ENCODE results near the gene LDHAL6A. TPM values are rescaled to one million over a fixed set of nuclear protein-coding genes. Genes with fewer than 3 reads are reported as not detected.

LDHAL6A gene
- total RNA-seq, 4 donors from 2014 or later = not detected

DNA sequence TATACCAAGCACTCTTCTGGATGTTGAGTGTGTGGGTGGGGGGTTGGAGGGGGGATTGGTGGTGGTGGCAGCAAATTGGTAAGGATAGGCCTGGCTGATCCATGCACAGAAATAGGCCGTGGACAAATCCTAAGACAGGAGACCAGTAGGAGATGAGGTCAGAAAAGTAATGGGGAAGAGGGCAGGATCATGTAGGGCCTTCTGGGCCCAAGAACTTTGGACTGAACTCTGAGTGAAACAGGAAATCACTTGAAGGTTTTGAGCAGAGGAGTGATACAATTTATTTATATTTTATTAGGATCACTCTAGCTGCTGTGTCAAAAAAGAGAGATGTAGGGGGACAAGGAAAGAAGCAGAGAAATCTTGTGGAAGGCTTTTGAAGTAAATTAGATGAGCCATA is 42.4 kb downstream of the LDHAL6A start:
- H3K4me3 ChIP-seq = no peak overlapping the region
- no peak for DNase-seq (ENCODE audit: extremely low spot score)
- H3K27ac ChIP-seq (replicated peaks in 1 of 4) = no peak overlapping the region
- H3K4me1 ChIP-seq = no peaks in the 10 kb centered on the region
- H3K36me3 ChIP-seq = peaks cover 33 to 87% (median 71%) of the 10 kb centered on the region in 4 donors
- WGBS = 89% methylated on average over 1 of the region's 1 CpG
- intact Hi-C loops (cut with DNase I) = no loop called here
- TF ChIP-seq POLR2A (IDR thresholded peaks at IDR 0.05; ENCODE audit: low read depth) = no peak
- no peak for TF ChIP-seq EP300 (IDR thresholded peaks at IDR 0.05)
- TF ChIP-seq, protein P1, sequence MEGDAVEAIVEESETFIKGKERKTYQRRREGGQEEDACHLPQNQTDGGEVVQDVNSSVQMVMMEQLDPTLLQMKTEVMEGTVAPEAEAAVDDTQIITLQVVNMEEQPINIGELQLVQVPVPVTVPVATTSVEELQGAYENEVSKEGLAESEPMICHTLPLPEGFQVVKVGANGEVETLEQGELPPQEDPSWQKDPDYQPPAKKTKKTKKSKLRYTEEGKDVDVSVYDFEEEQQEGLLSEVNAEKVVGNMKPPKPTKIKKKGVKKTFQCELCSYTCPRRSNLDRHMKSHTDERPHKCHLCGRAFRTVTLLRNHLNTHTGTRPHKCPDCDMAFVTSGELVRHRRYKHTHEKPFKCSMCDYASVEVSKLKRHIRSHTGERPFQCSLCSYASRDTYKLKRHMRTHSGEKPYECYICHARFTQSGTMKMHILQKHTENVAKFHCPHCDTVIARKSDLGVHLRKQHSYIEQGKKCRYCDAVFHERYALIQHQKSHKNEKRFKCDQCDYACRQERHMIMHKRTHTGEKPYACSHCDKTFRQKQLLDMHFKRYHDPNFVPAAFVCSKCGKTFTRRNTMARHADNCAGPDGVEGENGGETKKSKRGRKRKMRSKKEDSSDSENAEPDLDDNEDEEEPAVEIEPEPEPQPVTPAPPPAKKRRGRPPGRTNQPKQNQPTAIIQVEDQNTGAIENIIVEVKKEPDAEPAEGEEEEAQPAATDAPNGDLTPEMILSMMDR (IDR thresholded peaks at IDR 0.05) = no peak
- no peak for TF ChIP-seq POLR2AphosphoS5 (IDR thresholded peaks at IDR 0.05)
- H3K9me3 ChIP-seq = no peaks in the 10 kb centered on the region
- H3K27me3 ChIP-seq = no peaks in the 10 kb centered on the region

- 96% methylated on average over 1 of the region's 1 CpG for WGBS
These were observed 46.0 kb downstream of the LDHAL6A start for GRCh38 chr11:18501629-18502028.

DNA sequence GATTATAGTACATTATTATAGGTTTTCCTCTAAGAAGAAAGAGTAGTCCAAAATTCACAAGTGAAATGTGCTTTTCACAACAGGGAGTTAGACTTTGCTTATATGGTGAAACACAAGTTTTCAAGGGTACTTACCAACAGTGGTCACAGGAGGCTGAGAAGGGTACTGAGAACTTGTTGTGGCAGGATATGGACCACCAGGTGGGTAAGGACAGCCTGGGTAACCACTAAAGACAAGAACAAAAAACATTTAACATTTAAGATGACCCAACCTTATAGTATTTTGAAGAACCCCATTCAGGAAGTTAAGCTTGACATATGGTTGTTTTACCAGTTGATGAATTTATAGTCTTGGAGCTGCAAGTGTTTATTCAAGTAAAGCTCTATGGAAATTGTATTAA is 46.7 kb downstream of the LDHAL6A start:
- H3K4me1 ChIP-seq = no peaks in the 10 kb centered on the region

More at GRCh38 chr11:18501629-18502028, 46.0 kb downstream of the LDHAL6A start:
- Histone ChIP-seq H3K27ac (replicated peaks in 1 of 4) (no peak overlapping the region), H3K4me3 (no peak overlapping the region), H3K9me3 (no peaks in the 10 kb centered on the region), H3K4me1 (no peaks in the 10 kb centered on the region), H3K27me3 (no peaks in the 10 kb centered on the region), H3K36me3 (peaks cover 30 to 89% (median 74%) of the 10 kb centered on the region in 4 donors)
- intact Hi-C loops (cut with DNase I) = loop anchor here (10.0 kb wide), 2 partner anchors 97 to 167 kb away; no protein-coding TSS in a partner anchor
- DNase-seq (ENCODE audit: extremely low spot score) = no peak
- TF ChIP-seq, protein P1 (IDR thresholded peaks at IDR 0.05) = no peak
- TF ChIP-seq POLR2AphosphoS5 (IDR thresholded peaks at IDR 0.05) (no peak), POLR2A (IDR thresholded peaks at IDR 0.05; ENCODE audit: low read depth) (no peak), EP300 (IDR thresholded peaks at IDR 0.05) (no peak)

GRCh38 chr11:18521122-18521521 is 65.5 kb downstream of the LDHAL6A start:
- Histone ChIP-seq H3K27me3 (no peaks in the 10 kb centered on the region), H3K4me1 (peaks cover 10 to 41% (median 24%) of the 10 kb centered on the region in 4 donors), H3K27ac (replicated peaks in 1 of 4) (no peak overlapping the region), H3K4me3 (no peak overlapping the region), H3K36me3 (peaks cover 0 to 34% (median 7%) of the 10 kb centered on the region in 4 donors), H3K9me3 (no peaks in the 10 kb centered on the region)
- WGBS = 96% methylated on average over 3 of the region's 3 CpGs
- DNase-seq (ENCODE audit: extremely low spot score) = no peak
- TF ChIP-seq EP300 (IDR thresholded peaks at IDR 0.05) (no peak), POLR2AphosphoS5 (IDR thresholded peaks at IDR 0.05) (no peak), POLR2A (IDR thresholded peaks at IDR 0.05; ENCODE audit: low read depth) (no peak)
- TF ChIP-seq, protein P1 (IDR thresholded peaks at IDR 0.05) = no peak
- intact Hi-C loops (cut with DNase I) = no loop called here

More for the DNA sequence above, 46.7 kb downstream of the LDHAL6A start:
- Histone ChIP-seq H3K27ac (replicated peaks in 1 of 4) (no peak overlapping the region), H3K27me3 (no peaks in the 10 kb centered on the region), H3K36me3 (peaks cover 29 to 92% (median 73%) of the 10 kb centered on the region in 4 donors), H3K4me3 (no peak overlapping the region), H3K9me3 (no peaks in the 10 kb centered on the region)
- intact Hi-C loops (cut with DNase I) = loop anchor here (10.0 kb wide), 2 partner anchors 98 to 168 kb away; no protein-coding TSS in a partner anchor
- TF ChIP-seq, protein P1 (IDR thresholded peaks at IDR 0.05) = no peak
- no peak for TF ChIP-seq EP300 (IDR thresholded peaks at IDR 0.05)
- no peak for TF ChIP-seq POLR2A (IDR thresholded peaks at IDR 0.05; ENCODE audit: low read depth)
- TF ChIP-seq POLR2AphosphoS5 (IDR thresholded peaks at IDR 0.05) = no peak
- no peak for DNase-seq (ENCODE audit: extremely low spot score)

DNA sequence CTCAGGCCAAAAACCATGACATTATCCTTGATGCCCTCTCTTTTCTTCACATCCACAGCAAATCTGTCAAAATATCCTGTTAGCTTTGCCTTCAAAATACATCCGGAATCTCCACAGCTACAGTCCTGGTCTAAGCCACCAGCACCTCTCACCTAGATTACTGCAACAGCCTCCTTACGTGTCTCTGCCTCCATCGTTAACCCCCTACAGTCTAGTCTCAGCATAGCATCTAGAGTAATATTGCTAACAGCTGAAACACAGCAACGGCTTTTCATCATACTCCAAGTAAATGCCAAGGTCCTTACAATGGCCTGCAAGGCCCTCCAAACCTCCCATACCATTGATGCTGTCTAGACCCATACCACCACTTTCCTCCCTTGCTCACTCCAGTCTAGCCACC is 66.7 kb downstream of the LDHAL6A start:
- Histone ChIP-seq H3K9me3 (no peaks in the 10 kb centered on the region), H3K36me3 (peaks cover 0 to 25% (median 4%) of the 10 kb centered on the region in 4 donors), H3K27me3 (no peaks in the 10 kb centered on the region), H3K4me3 (no peak overlapping the region), H3K27ac (replicated peaks in 1 of 4) (no peak overlapping the region), H3K4me1 (peaks cover 10 to 45% (median 26%) of the 10 kb centered on the region in 4 donors)
- intact Hi-C loops (cut with DNase I) = no loop called here
- DNase-seq (ENCODE audit: extremely low spot score) = no peak
- WGBS = 79% methylated on average over 4 of the region's 4 CpGs
- TF ChIP-seq EP300 (IDR thresholded peaks at IDR 0.05) (no peak), POLR2A (IDR thresholded peaks at IDR 0.05; ENCODE audit: low read depth) (no peak), POLR2AphosphoS5 (IDR thresholded peaks at IDR 0.05) (no peak)
- TF ChIP-seq, protein P1 (IDR thresholded peaks at IDR 0.05) = no peak

All from esophagus muscularis mucosa (tissue), 4 donors.